NCI-H82 treated with DMSO at 0.1 percent for 48 hours (cell line): ENCODE measurements around the gene MAD1L1.

Experiments
- DNase-seq: peaks from one replicate; lab custom pipeline; 2025; ENCODE audit not compliant: unreplicated experiment; lab: John Stamatoyannopoulos, UW

The MAD1L1 gene

DNA sequence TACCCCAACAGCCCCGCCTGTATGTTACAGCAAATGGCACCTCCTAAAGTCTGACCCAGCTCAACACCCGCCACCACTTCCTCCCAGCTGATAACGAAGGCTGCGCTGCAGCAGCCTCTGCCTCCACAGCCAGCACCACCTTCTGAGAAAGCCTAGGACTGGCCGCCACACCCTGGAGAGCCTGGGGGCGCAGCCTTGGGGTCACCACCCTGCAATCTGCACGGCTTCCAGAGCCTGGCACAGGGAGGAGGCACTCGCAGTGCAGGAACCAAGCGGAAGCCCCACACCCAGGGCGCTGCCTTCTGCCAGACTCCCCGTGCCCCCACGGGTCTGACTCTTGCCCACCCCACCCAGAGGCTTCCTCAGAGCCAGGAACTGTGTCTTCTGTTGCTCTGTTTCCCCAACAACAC, 112.5 kb downstream of the MAD1L1 start:
- no peak for DNase-seq

DNA sequence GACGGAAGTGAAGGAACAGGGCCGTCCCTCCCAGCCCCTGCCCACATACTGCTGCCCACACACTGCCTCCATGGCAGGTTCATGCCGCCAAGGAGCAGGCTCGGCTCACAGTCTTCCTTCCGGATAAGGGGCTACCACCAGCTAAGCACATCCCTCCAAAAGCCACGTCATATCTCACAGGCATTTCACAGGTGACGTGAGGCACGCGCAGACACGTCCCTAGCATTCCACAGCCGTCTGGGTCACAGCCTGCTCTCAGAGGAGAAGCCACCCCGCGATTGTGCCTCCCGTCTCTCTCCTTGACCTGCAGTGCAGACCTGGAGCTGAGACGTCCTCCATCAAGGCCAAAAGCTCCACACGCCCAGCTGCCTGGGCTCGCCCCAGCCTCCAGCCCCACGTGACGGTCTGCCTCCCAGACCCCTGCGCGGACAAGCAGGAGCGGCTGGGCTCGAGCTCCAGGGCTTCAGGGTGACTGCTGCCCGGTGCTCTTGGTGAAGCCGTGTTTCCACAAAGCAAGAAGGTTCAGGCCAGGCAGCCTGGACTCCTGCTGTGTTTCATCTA, 114.0 kb downstream of the MAD1L1 start:
- DNase-seq, result no peak

DNA sequence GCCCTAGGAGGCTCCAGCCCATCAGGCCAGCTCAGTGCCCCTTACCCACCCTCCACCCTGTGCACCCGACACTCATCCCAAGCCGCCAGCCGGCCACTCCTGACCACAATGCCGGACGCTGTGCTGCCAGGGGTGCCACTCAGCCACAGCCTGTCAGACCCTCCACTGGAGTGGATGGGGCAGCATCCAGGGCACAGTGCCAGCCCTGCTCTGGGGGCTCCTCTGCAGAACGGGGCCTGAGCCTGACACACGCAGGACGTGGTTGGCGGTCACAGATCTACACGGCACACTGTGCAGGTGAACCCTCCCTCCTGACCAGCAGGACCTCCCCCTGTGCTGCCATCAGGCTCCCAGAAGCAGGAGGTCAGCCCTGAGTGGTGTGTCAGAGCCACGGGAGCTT, 114.7 kb downstream of the MAD1L1 start:
- DNase-seq, result no peak

DNA sequence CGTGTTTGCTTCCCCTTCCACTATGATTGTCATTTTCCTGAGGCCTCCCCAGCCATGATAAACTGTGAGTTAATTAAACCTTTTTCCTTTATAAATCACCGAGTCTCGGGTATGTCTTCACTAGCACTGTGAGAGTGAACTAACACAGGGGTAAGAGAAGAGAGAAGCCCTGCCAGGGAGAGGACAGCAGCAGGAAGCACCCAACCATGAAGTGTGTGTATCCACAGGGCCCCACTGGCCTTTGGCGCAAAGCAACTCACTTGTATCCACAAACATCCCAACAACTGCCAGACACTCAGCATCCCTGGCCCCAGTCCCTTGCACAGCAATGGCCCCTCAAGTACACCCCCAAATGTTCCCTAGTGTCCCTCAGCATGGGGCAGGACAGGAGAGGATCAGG, 115.1 kb downstream of the MAD1L1 start:
- DNase-seq, result no peak

DNA sequence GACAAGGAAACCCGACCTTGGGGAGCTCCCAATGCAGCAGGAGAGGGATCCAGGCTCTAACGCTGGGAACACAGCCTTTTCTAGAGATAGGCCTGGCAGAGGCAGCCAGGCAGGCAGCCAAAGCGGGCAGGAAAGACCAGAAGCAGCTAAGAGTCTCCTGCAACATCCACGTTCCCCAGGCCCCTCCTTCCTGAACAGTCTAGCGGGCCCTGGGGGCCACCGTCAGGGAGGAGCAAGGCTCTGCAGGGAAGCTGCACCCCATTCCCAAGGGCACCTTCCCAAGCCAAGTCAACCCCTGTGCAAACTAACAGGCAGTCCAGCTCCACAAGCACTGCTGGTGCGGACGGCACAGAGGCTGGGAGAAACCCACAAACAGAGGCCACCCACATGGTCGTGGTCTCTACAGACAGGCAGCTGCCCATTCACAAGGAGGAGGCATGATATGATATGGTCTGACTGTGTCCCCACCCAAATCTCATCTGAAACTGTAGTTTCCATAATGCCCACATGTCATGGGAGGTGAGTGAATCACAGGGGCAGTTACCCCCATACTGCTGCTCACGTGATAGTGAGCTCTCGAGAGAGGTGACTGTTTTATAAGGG, 115.7 kb downstream of the MAD1L1 start:
- DNase-seq, result no peak

DNA sequence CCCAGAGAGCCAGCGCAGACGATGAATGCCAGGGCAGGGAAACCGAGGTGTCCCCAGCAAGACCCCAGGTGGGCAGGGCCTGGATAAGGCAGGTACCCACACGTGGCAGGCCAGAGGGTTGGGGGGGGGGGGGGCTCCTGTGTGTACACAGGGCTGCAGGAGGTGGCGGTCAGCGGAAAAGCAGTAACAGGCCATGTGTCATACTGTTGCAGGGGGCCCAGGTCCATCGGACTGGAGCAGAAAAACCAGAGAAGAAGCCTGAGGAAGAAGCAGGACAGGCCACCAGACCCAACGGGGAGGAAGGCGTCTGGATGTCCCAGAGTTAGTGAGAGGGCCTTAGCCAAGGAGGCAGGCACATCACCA, 116.3 kb downstream of the MAD1L1 start:
- no peak for DNase-seq

DNA sequence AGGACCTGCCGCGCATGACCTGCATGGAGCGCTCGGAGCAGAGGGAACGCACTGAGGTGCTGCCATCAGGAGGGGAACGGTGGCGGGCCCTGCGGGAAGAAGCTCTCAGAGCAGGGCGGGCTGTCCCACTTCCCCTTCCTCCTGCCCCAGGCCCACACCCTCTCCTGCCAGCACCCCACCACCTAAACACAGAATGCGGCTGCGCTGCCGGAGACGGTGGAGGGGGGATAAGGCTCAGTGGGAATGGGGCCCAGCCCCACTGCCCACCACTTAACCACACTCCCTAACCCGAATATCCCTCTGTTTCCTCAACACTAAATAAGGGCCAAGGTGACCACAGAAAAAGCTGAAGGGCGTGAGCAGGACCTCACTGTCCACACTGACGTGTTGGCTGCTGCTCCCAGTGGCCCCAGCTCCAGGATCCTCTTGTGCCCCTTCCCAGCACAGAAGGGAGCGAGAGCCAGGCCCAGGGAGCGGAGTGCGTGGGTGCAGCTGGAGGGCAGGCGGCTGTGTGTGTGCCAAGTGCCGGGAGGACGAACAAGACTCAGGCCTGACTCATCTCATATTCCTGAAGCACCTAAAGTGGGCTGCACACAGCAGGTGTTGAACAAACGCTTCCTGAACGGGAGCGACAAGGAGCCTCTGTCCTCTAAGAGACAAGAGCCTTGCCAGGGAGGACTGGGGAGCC, 116.8 kb downstream of the MAD1L1 start:
- DNase-seq, result no peak

DNA sequence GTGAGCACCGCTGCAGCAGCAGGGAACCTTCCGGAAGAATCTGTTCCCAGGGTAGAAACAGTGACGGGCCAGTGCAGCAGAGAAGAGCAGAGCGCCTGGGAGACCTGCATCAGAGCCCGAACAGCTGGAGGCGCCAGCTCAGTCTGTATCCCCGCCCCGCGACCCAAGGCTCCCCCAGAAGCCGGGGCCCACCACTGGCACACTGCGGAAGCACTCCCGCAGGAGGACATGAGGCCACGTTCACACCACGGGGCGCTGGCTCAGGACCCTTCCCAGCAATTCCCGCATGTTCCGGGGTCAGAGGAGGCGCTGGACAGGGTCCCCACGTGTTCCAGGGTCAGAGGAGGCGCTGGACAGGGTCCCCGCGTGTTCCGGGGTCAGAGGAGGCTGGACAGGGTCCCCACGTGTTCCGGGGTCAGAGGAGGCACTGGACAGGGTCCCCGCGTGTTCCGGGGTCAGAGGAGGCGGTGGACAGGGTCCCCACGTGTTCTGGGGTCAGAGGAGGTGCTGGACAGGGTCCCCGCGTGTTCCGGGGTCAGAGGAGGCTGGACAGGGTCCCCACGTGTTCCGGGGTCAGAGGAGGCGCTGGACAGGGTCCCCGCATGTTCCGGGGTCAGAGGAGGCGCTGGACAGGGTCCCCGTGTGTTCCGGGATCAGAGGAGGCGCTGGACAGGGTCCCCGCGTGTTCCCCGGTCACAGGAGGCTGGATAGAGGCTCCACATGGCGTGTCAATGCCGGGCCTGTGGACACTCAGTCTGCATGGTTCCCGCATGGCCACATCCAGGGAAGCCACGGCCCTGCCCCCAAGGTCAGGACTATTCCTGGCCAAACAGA, 117.6 kb downstream of the MAD1L1 start:
- DNase-seq, result no peak

DNA sequence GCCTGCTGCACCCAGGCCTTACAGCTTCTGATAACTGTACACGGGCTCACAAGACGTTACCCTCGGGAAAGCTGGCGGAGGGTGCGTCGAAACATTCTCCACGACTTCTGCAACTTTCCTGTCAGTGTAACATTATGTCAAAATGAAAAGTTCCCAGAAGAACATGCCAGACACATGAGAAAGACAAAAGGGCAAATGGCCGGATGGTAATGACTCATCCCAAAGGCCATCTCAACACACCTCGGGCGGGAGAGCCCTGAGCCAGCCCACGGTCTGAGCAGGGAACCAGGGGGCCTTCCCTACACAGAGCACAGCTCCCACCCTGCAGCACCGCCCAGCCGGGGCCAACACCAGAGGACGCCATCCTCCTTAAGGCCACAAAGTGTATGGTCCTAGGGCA, 118.7 kb downstream of the MAD1L1 start:
- DNase-seq, result no peak

DNA sequence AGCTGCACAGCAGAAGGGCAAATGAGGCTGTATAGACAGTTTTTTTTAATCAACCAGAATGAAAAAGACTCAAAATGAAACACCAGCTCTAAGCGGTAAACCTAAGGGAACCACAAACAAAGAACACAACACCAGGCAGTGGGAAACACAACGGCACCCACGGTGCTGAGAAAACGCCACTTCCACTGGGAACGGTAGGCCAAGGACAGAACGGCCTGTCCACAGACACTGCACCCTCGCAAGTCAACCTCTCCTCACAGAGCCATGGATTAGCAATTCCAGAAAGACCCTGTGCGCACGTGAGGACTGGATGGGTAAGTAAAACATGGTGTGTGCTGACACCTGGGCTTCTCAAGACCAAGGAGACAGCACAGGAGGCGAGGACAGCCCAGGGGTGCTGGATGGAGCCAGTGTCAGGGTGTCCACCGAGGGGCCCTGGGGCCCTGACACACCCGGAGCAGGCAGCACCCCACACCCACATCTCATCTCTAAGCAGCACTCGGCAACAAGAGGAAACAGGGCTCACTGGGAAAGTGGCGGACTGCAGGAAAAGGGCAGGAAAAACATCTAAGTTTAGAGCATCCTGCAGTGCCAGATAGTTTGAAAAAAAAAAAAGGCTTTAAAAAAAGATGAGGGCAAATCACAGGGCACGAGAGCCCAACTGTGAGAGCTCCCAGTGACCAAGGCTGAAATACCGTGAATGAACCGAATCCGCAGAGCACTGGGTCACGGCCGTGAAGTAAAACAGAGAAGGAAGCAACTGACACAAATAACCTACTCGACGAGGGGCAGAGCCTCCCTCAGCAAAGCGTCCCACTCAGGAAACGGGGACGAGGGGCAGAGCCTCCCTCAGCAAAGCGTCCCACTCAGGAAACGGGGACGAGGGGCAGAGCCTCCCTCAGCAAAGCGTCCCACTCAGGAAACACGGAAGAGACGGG, 120.2 kb downstream of the MAD1L1 start:
- DNase-seq, result no peak

DNA sequence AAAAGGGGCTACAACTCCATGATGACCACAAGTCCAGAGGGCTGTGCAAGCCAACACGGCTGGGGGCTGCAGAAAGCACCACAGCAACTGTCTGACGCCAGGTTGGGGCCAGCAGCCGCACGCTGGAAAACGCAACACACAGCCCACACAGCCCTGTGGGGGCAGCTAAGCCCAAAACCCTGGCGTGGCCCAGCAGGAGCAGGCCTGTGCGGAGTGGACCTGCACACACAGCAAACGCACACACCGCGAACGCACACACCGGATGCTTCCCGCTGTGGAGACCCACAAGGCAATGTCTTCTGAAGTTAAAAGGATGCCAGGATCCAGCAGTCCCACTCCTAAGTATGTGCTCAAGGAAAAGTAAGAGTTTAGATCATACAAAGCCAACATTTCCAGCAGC, 121.2 kb downstream of the MAD1L1 start:
- no peak for DNase-seq

DNA sequence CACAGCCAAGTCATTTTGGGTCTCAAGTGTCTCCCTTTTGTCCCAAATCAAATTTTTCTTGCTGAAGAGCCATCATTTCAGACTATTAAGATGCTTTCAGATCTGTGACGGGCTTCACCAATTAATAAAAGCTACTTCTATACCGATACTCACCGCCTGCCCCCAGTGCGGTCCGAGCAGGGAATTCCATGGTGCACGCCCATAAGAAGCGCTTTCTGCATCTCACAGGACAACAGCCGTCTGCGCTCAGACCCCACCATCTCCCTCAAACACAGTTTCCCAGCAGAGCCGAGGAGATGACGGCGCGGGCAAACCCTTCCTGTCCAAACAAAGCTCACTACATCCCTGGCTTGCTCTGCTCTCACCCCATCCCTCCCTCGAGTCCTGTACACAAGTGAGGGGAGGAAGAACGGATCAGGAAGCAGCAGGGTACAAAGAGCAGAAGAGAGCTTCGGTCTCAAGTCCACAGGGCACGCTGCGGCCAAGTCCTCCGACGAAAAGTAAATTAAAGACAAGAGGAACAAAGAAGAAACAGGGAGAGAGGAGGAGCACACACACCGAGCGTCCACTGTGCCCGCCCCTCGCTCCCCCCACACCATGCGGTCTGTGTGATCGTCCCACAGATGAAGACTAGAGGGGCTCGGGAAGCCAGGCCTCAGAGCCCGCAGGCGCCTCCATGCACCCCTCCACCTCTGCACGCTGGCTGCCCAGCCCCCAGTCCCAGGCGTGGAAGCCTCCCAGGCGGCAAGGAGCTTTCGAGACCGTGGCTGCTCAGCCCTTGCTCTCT, 121.9 kb downstream of the MAD1L1 start:
- DNase-seq, result no peak

DNA sequence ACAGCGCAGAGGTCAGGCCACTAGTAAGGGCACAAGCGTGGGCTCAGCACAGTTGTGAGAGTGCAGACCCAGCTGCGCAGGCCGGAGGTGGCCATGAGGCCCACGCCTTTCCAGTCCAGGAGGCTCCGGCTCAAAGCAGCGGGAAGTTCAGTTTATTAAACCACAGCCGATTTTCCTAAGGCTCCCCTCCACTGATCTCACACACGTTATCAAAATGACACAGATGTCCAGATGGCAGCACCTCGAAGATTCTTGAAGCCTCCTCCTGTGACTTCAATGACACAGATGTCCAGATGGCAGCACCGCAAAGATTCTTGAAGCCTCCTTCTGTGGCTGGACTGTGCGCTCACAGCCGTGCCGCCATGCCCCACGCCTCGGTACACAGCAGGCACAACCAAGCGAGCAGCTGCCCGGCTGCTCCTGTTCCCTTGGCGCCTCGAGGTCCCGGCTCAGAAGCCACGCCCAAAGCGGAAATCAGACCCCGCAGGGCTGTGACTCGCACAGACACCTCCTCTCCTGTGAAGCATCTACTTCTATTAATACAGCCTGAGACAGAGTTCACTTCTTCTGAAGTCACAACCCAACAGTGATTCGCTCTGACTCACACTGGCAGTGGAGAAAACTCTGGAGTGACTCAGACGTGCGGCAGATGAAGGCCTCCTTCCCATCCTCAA, 122.7 kb downstream of the MAD1L1 start:
- DNase-seq, result peak; percentile 48

DNA sequence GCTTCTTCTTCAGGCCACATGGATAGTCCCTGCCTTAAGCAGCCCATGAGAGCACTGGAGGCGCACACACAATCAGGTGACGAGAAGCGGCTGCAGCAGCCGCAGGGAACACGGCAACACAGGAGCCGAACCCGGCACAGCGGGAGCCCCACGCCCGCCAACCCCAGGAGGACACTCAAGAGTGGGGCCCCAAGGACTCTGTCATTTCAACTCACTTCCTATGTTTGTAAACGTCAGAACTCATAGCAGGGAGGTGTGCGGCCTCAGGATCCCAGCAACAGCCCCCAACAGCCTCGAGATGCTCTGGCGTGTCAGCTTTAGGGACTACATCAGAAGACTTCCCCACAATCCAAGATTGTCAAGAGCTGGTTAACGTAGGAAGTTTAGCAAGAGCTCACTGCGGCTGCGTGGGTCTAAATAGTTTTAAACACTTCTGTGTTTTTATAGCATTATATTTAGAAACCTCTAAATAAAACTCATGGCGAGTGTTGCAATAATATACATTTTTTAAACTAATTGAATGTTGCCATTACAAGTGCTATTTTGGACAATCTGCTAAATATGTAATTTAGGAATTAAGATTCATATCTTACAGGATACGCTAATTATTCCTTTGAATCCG, 123.4 kb downstream of the MAD1L1 start:
- DNase-seq, result no peak

DNA sequence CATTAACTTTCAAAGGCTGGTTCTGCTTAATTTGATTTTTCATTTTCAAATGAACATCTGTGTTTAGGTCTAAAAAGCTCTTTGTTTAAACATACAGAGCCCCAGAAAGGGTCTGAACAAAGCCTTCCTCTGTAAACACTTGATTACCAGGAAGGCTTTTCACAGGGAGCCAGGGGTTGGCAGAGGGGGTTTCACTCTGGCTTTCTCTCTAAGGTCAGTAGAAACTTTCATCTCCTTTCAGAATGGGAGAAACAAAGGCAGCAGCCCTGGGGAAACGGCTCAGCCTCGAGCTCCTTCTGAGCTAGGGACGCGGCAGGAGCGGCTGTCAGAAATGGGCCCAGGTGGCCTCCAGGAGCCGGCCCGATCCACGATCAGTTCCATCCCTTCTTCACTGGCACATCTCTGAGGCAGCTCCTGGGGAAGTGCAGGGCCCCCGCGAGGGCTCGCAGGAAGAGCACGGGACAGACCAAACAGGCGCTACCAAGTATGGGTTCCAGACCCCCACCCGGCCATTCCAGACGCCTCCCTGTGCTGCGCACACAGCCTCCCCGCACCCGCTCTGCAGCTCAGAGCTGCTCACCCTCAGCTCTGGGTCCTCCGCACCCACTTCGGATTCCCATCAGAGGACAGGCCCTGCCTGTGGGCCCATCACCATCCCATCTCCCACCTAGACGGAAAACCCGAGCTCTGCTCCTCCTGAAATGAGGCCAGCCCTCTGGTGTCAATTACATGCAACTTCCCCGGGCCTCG, 124.1 kb downstream of the MAD1L1 start:
- no peak for DNase-seq

DNA sequence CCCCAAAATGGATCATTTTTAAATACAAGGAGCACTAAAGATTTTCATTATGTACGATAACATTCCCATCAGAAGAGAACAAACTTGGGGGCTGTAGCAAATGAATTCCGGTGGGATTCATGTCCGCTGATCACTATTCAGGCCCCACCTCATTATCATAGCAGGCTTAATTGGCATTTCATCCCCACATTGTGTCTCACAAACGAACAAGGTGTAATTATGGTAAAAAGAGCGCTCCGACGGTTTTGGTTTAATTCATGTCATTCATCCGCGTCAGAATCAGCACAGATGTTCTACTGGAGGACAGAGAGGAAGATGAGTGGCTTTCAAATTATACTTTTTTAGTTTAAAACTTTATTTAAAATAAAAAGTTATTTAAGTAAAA, 124.7 kb downstream of the MAD1L1 start:
- DNase-seq, result no peak

DNA sequence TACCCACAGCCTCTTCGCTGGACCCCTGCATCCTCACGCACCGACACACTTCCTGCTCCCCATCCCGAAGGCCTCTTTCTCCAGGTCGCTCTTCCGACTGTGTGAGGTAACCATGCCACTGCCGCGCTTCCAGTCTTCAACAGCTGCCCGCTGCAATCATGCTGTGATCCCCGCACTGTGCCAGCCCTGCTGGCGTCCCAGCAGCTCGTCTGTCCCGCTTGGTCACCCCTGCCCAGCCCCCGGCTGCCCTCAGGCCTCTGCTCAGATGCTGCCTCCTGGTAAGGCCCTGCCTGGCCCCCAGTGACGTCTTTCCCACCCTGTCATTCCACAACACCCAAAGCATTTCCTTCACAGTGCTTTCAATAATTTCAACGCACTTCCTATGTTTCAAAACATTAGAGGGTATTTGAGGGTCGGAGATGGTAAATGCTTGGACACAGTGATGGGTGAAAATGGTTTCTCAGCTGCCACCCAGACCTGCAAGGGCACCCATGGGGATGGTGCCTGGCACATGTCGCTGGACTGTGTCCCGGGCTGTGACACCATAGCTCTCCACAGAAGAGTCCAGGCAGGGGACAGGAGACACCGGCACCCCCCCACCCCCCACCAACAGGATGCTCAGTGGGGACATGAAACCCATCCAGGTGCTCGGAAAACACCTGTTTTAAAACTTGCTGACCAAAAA, 125.2 kb downstream of the MAD1L1 start:
- no peak for DNase-seq

DNA sequence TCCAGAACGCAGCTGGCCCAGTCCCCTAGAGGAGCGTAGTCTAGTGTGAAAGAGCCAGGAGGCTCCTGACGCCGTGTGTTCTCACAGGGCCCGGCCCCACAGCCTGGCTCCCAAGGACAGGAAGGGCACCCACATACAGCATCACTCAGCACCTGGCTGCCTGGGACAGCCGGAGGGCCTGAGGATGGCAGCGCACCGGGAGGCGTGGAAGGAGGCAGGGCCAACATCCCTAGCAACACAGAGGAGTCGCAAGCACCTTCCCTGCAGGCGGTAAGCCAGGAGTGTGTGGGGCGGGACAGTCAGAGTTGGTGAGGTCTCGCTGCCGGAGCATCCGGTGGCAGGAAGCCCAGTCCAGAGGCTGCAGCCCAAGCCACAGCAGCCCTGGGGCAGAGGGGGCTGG, 125.8 kb downstream of the MAD1L1 start:
- DNase-seq, result no peak
